GM19438 (cell line): ENCODE measurements around the gene KRT85.

ENCODE experiments used
- ATAC-seq: cut with Tn5 transposase; IDR thresholded peaks from one replicate; pipeline ENCODE4 v1.9.1; 2021; ENCODE audit warnings: low read depth; ENCODE audit not compliant: unreplicated experiment

The KRT85 gene

DNA sequence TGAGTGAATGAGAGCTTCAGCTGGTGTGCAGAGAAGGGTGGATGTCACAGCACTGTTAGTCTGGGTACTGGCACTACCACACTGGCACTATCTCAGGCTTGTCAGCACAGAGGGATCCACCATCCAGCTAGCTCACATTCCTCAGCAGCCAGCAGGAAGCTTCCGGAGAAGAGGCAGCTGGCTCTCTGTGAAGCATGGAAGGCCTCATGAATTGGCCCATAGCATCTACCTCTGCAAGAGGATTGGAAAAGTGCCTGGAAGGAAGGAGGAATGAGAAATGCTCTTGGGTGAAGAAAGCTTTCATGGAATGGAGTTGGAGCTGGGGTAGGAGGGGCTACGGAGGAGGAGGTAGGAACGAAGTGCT is 56.0 kb downstream of the KRT85 start:
- ATAC-seq, result no peak

DNA sequence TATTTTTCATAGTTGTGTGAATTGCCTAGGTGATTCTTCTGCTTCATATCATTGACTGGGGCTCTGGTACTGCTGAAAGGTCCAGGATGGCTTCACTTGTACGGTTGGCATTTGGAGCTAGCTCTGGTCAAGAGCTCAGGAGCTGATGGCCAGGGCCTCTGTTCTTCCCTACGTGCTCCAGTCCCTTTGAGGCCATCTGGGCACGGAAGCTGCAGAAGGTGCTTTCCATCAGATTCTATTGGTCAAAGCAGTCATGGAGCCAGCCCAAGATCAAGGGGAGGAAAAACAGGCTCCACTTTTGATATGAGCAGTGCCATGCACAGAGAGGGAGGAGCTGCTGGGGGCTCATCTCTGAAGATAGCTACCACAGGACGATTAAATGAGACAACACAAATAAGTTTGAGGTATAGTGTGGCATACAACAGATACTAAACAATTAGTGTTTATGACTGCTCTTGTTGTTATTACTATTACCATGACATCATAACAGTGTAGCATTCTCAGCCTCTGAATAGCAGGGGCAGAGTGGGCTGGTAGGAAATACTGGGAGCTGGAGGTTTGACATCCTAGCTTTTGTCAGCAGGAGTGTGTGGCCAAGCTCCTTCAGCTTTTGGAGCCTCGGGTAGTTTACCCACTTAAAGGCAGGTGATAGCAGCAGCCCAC is 56.5 kb downstream of the KRT85 start:
- ATAC-seq, result no peak
